ENCODE data around the gene SEMA6D. TPM values are rescaled to one million over a fixed set of nuclear protein-coding genes. Genes with fewer than 3 reads are reported as not detected.

The SEMA6D gene
- total RNA-seq, 5 donors from 2014 or later (not counting 1 experiment from before 2014, with no cell fraction given): 0.06 TPM; not detected in 4

GRCh38 chr15:47784820-47785219 is 67.5 kb downstream of the SEMA6D start:
- ATAC-seq (replicated peaks in 1 of 4) (no peak), DNase-seq (no peak)
- H3K9me3 ChIP-seq: no peaks in the 10 kb centered on the region
- Mint-ChIP-seq H3K27ac (no peak overlapping the region), H3K27me3 (no peaks in the 10 kb centered on the region), H3K4me3 (no peak overlapping the region), H3K4me1 (no peaks in the 10 kb centered on the region), H3K36me3 (no peaks in the 10 kb centered on the region), H3K9me3 (peaks cover 0 to 4% (median 0%) of the 10 kb centered on the region in 3 donors)
- H3K4me1 ChIP-seq (ENCODE audit: control insufficient read depth in 1 of 2, extremely low read depth in 1 of 2, insufficient read depth in 2 of 2, low read length in 2 of 2): no peaks in the 10 kb centered on the region
- H3K27ac ChIP-seq (ENCODE audit: low read length): no peak overlapping the region
- POLR2A ChIA-PET: no interaction called here
- CTCF ChIA-PET: no interaction called here
- no peaks in the 10 kb centered on the region for H3K27me3 ChIP-seq (replicated peaks in 1 of 2; ENCODE audit: control insufficient read depth in 2 of 2, extremely low read depth in 1 of 2, insufficient read depth in 2 of 2, low read length in 1 of 2)
- no peaks in the 10 kb centered on the region for H3K36me3 ChIP-seq (ENCODE audit: control insufficient read depth in 2 of 2, extremely low read depth in 1 of 2, insufficient read depth in 1 of 2, low read length in 1 of 2)
- H3K4me3 ChIP-seq (ENCODE audit: control insufficient read depth in 1 of 2, extremely low read depth in 1 of 2, low read length in 1 of 2): no peak overlapping the region

- POLR2A ChIA-PET: no interaction called here
- no CpG with 5 or more reads among the region's 4 CpGs for WGBS (ENCODE audit: insufficient coverage)
- Histone ChIP-seq H3K4me3 (ENCODE audit: control insufficient read depth in 1 of 2, extremely low read depth in 1 of 2, low read length in 1 of 2) (no peak overlapping the region), H3K27me3 (replicated peaks in 1 of 2; ENCODE audit: control insufficient read depth in 2 of 2, extremely low read depth in 1 of 2, insufficient read depth in 2 of 2, low read length in 1 of 2) (no peaks in the 10 kb centered on the region), H3K9me3 (no peaks in the 10 kb centered on the region), H3K36me3 (ENCODE audit: control insufficient read depth in 2 of 2, extremely low read depth in 1 of 2, insufficient read depth in 1 of 2, low read length in 1 of 2) (no peaks in the 10 kb centered on the region), H3K4me1 (ENCODE audit: control insufficient read depth in 1 of 2, extremely low read depth in 1 of 2, insufficient read depth in 2 of 2, low read length in 2 of 2) (no peaks in the 10 kb centered on the region), H3K27ac (ENCODE audit: low read length) (no peak overlapping the region)
- Mint-ChIP-seq H3K27me3 (no peaks in the 10 kb centered on the region), H3K27ac (no peak overlapping the region), H3K4me1 (no peaks in the 10 kb centered on the region), H3K9me3 (peaks cover 0 to 4% (median 0%) of the 10 kb centered on the region in 3 donors), H3K36me3 (no peaks in the 10 kb centered on the region), H3K4me3 (no peak overlapping the region)
- CTCF ChIA-PET: no interaction called here
- ATAC-seq (replicated peaks in 1 of 4) (no peak), DNase-seq (no peak)
Measured at GRCh38 chr15:47786371-47786770, 69.1 kb downstream of the SEMA6D start.

- Mint-ChIP-seq H3K27ac (no peak overlapping the region), H3K36me3 (no peaks in the 10 kb centered on the region)
Measured at GRCh38 chr15:47787875-47788274, 70.6 kb downstream of the SEMA6D start.

GRCh38 chr15:47788685-47789084 is 71.4 kb downstream of the SEMA6D start:
- no peak for DNase-seq
- Histone ChIP-seq H3K27me3 (replicated peaks in 1 of 2; ENCODE audit: control insufficient read depth in 2 of 2, extremely low read depth in 1 of 2, insufficient read depth in 2 of 2, low read length in 1 of 2) (no peaks in the 10 kb centered on the region), H3K4me3 (ENCODE audit: control insufficient read depth in 1 of 2, extremely low read depth in 1 of 2, low read length in 1 of 2) (no peak overlapping the region), H3K9me3 (no peaks in the 10 kb centered on the region), H3K27ac (ENCODE audit: low read length) (no peak overlapping the region), H3K36me3 (ENCODE audit: control insufficient read depth in 2 of 2, extremely low read depth in 1 of 2, insufficient read depth in 1 of 2, low read length in 1 of 2) (no peaks in the 10 kb centered on the region), H3K4me1 (ENCODE audit: control insufficient read depth in 1 of 2, extremely low read depth in 1 of 2, insufficient read depth in 2 of 2, low read length in 2 of 2) (no peaks in the 10 kb centered on the region)
- no peak overlapping the region for H3K4me3 Mint-ChIP-seq
- no peak overlapping the region for H3K27ac Mint-ChIP-seq
- CTCF ChIA-PET: no interaction called here
- H3K36me3 Mint-ChIP-seq: no peaks in the 10 kb centered on the region
- H3K9me3 Mint-ChIP-seq: peaks cover 0 to 4% (median 0%) of the 10 kb centered on the region in 3 donors
- no peak for ATAC-seq (replicated peaks in 1 of 4)
- 100% methylated on average over 1 of the region's 3 CpGs for WGBS (ENCODE audit: insufficient coverage)
- H3K27me3 Mint-ChIP-seq: no peaks in the 10 kb centered on the region
- no peaks in the 10 kb centered on the region for H3K4me1 Mint-ChIP-seq
- POLR2A ChIA-PET: no interaction called here

More at GRCh38 chr15:47787875-47788274, 70.6 kb downstream of the SEMA6D start:
- no peaks in the 10 kb centered on the region for H3K4me1 Mint-ChIP-seq
- DNase-seq: no peak
- ChIA-PET CTCF (no interaction called here), POLR2A (no interaction called here)
- 89% methylated on average over 1 of the region's 1 CpG for WGBS (ENCODE audit: insufficient coverage)
- H3K27ac ChIP-seq (ENCODE audit: low read length): no peak overlapping the region
- no peak overlapping the region for H3K4me3 ChIP-seq (ENCODE audit: control insufficient read depth in 1 of 2, extremely low read depth in 1 of 2, low read length in 1 of 2)
- no peaks in the 10 kb centered on the region for H3K4me1 ChIP-seq (ENCODE audit: control insufficient read depth in 1 of 2, extremely low read depth in 1 of 2, insufficient read depth in 2 of 2, low read length in 2 of 2)
- no peaks in the 10 kb centered on the region for H3K27me3 Mint-ChIP-seq
- ATAC-seq (replicated peaks in 1 of 4): no peak
- no peaks in the 10 kb centered on the region for H3K9me3 ChIP-seq
- no peak overlapping the region for H3K4me3 Mint-ChIP-seq
- peaks cover 0 to 4% (median 0%) of the 10 kb centered on the region in 3 donors for H3K9me3 Mint-ChIP-seq
- no peaks in the 10 kb centered on the region for H3K27me3 ChIP-seq (replicated peaks in 1 of 2; ENCODE audit: control insufficient read depth in 2 of 2, extremely low read depth in 1 of 2, insufficient read depth in 2 of 2, low read length in 1 of 2)
- H3K36me3 ChIP-seq (ENCODE audit: control insufficient read depth in 2 of 2, extremely low read depth in 1 of 2, insufficient read depth in 1 of 2, low read length in 1 of 2): no peaks in the 10 kb centered on the region

GRCh38 chr15:47791161-47791560 is 73.9 kb downstream of the SEMA6D start:
- Mint-ChIP-seq H3K4me1 (no peaks in the 10 kb centered on the region), H3K27ac (no peak overlapping the region), H3K36me3 (no peaks in the 10 kb centered on the region), H3K4me3 (no peak overlapping the region), H3K9me3 (peaks cover 0 to 4% (median 0%) of the 10 kb centered on the region in 3 donors), H3K27me3 (no peaks in the 10 kb centered on the region)
- ATAC-seq (replicated peaks in 1 of 4) (no peak), DNase-seq (no peak)
- WGBS (ENCODE audit: insufficient coverage): no CpG with 5 or more reads among the region's 1 CpG
- Histone ChIP-seq H3K4me1 (ENCODE audit: control insufficient read depth in 1 of 2, extremely low read depth in 1 of 2, insufficient read depth in 2 of 2, low read length in 2 of 2) (no peaks in the 10 kb centered on the region), H3K4me3 (ENCODE audit: control insufficient read depth in 1 of 2, extremely low read depth in 1 of 2, low read length in 1 of 2) (no peak overlapping the region), H3K27ac (ENCODE audit: low read length) (no peak overlapping the region), H3K36me3 (ENCODE audit: control insufficient read depth in 2 of 2, extremely low read depth in 1 of 2, insufficient read depth in 1 of 2, low read length in 1 of 2) (no peaks in the 10 kb centered on the region), H3K9me3 (no peaks in the 10 kb centered on the region), H3K27me3 (replicated peaks in 1 of 2; ENCODE audit: control insufficient read depth in 2 of 2, extremely low read depth in 1 of 2, insufficient read depth in 2 of 2, low read length in 1 of 2) (no peaks in the 10 kb centered on the region)
- POLR2A ChIA-PET: no interaction called here
- CTCF ChIA-PET: interaction anchor here (0.5 to 0.6 kb wide), 2 partner anchors 29 to 34 kb away, joined by 3 to 4 read pairs; no protein-coding TSS in a partner anchor

GRCh38 chr15:47792231-47792630 is 74.9 kb downstream of the SEMA6D start:
- no peaks in the 10 kb centered on the region for H3K36me3 Mint-ChIP-seq
- no CpG with 5 or more reads among the region's 2 CpGs for WGBS (ENCODE audit: insufficient coverage)

GRCh38 chr15:47794252-47794914 is 77.1 kb downstream of the SEMA6D start:
- H3K27me3 Mint-ChIP-seq: no peaks in the 10 kb centered on the region

More at GRCh38 chr15:47792231-47792630, 74.9 kb downstream of the SEMA6D start:
- Histone ChIP-seq H3K36me3 (ENCODE audit: control insufficient read depth in 2 of 2, extremely low read depth in 1 of 2, insufficient read depth in 1 of 2, low read length in 1 of 2) (no peaks in the 10 kb centered on the region), H3K4me1 (ENCODE audit: control insufficient read depth in 1 of 2, extremely low read depth in 1 of 2, insufficient read depth in 2 of 2, low read length in 2 of 2) (no peaks in the 10 kb centered on the region), H3K27me3 (replicated peaks in 1 of 2; ENCODE audit: control insufficient read depth in 2 of 2, extremely low read depth in 1 of 2, insufficient read depth in 2 of 2, low read length in 1 of 2) (no peaks in the 10 kb centered on the region), H3K4me3 (ENCODE audit: control insufficient read depth in 1 of 2, extremely low read depth in 1 of 2, low read length in 1 of 2) (no peak overlapping the region), H3K27ac (ENCODE audit: low read length) (no peak overlapping the region), H3K9me3 (no peaks in the 10 kb centered on the region)
- Mint-ChIP-seq H3K4me1 (no peaks in the 10 kb centered on the region), H3K27me3 (no peaks in the 10 kb centered on the region), H3K9me3 (no peaks in the 10 kb centered on the region), H3K27ac (no peak overlapping the region), H3K4me3 (no peak overlapping the region)
- ATAC-seq (replicated peaks in 1 of 4) (no peak), DNase-seq (no peak)
- ChIA-PET POLR2A (no interaction called here), CTCF (no interaction called here)

More at GRCh38 chr15:47794252-47794914, 77.1 kb downstream of the SEMA6D start:
- H3K36me3 ChIP-seq (ENCODE audit: control insufficient read depth in 2 of 2, extremely low read depth in 1 of 2, insufficient read depth in 1 of 2, low read length in 1 of 2): no peaks in the 10 kb centered on the region
- no peaks in the 10 kb centered on the region for H3K4me1 ChIP-seq (ENCODE audit: control insufficient read depth in 1 of 2, extremely low read depth in 1 of 2, insufficient read depth in 2 of 2, low read length in 2 of 2)
- no peak overlapping the region for H3K27ac ChIP-seq (ENCODE audit: low read length)
- WGBS (ENCODE audit: insufficient coverage): 88% methylated on average over 2 of the region's 3 CpGs
- H3K9me3 Mint-ChIP-seq: peaks cover 0 to 4% (median 0%) of the 10 kb centered on the region in 3 donors
- ATAC-seq (replicated peaks in 1 of 4) (no peak), DNase-seq (no peak)
- no peak overlapping the region for H3K27ac Mint-ChIP-seq
- ChIA-PET POLR2A (no interaction called here), CTCF (no interaction called here)
- H3K36me3 Mint-ChIP-seq: no peaks in the 10 kb centered on the region
- no peaks in the 10 kb centered on the region for H3K9me3 ChIP-seq
- H3K4me1 Mint-ChIP-seq: no peaks in the 10 kb centered on the region
- H3K27me3 ChIP-seq (replicated peaks in 1 of 2; ENCODE audit: control insufficient read depth in 2 of 2, extremely low read depth in 1 of 2, insufficient read depth in 2 of 2, low read length in 1 of 2): no peaks in the 10 kb centered on the region
- no peak overlapping the region for H3K4me3 Mint-ChIP-seq
- H3K4me3 ChIP-seq (ENCODE audit: control insufficient read depth in 1 of 2, extremely low read depth in 1 of 2, low read length in 1 of 2): no peak overlapping the region

Measured in T-cell (primary cell).